Neuronal stem cell (in vitro differentiated cells): Measurements from ENCODE around the gene ZFAND3.
A peak's percentile ranks its signal among the peaks of the same experiment; 100 is the strongest.

ENCODE experiments used
- DNase-seq: peaks from one replicate; pipeline ENCODE4 v3.0.0-alpha.2; 2013; ENCODE audit warnings: low spot score
- H2AFZ ChIP-seq: one replicate; pipeline ENCODE4 v1.6.1; 2013; ENCODE audit warnings: mild to moderate bottlenecking, low read length, inconsistent platforms
- H2AK5ac ChIP-seq: 2 replicates; pipeline ENCODE4 v1.6.1; 2013; ENCODE audit warnings: low read depth, mild to moderate bottlenecking, inconsistent platforms, low read length, moderate library complexity, mixed read lengths
- H2BK120ac ChIP-seq: 2 replicates; pipeline ENCODE4 v1.6.1; 2013; ENCODE audit warnings: low read depth, mild to moderate bottlenecking, inconsistent platforms, low read length, moderate library complexity, mixed read lengths
- H2BK12ac ChIP-seq: one replicate; pipeline ENCODE4 v1.6.1; 2013; ENCODE audit warnings: low read length, inconsistent platforms
- H2BK15ac ChIP-seq: 2 replicates; pipeline ENCODE4 v1.6.1; 2013; ENCODE audit warnings: mild to moderate bottlenecking, low read length, inconsistent platforms, mixed read lengths
- H2BK5ac ChIP-seq: one replicate; pipeline ENCODE4 v1.6.1; 2013; ENCODE audit warnings: inconsistent platforms, mild to moderate bottlenecking, low read length, moderate library complexity
- H3K14ac ChIP-seq: one replicate; pipeline ENCODE4 v1.6.1; 2013; ENCODE audit warnings: low read length, inconsistent platforms
- H3K18ac ChIP-seq: 2 replicates; pipeline ENCODE4 v1.6.1; 2013; ENCODE audit warnings: low read length, inconsistent platforms
- H3K23ac ChIP-seq: 2 replicates; pipeline ENCODE4 v1.6.1; 2013; ENCODE audit warnings: low read depth, mild to moderate bottlenecking, mixed read lengths, low read length, inconsistent platforms; ENCODE audit not compliant: poor library complexity
- H3K27ac ChIP-seq: replicated peaks from 3 replicates; pipeline ENCODE4 v1.5.1; 2013; ENCODE audit warnings: low read length, inconsistent platforms
- H3K27me3 ChIP-seq, 3 experiments: 2 replicates each; pipeline ENCODE4 v1.6.1; 2013; ENCODE audit warnings: low read length in 3 of 3, mild to moderate bottlenecking in 2 of 3, inconsistent platforms in 1 of 3, low read depth in 1 of 3, mixed read lengths in 1 of 3, moderate library complexity in 1 of 3; ENCODE audit not compliant: control insufficient read depth in 3 of 3, insufficient read depth in 3 of 3
- H3K36me3 ChIP-seq, 2 donors: replicated peaks in 1 of 2; 2 replicates each; pipeline ENCODE4 v1.6.1; 2013; ENCODE audit warnings: low read length in 2 of 2; ENCODE audit not compliant: control insufficient read depth in 2 of 2, insufficient read depth in 2 of 2
- H3K4ac ChIP-seq: 2 replicates; pipeline ENCODE4 v1.6.1; 2013; ENCODE audit warnings: inconsistent platforms, mild to moderate bottlenecking, low read length, moderate library complexity
- H3K4me1 ChIP-seq, 2 donors: 1 replicate in 1 of 2; 2 replicates in 1 of 2; pipeline ENCODE4 v1.6.1; 2013; ENCODE audit warnings: low read length in 2 of 2, low read depth in 1 of 2; ENCODE audit not compliant: control insufficient read depth in 2 of 2, insufficient read depth in 1 of 2
- H3K4me2 ChIP-seq: one replicate; pipeline ENCODE4 v1.6.1; 2013; ENCODE audit warnings: mild to moderate bottlenecking, low read length, inconsistent platforms; ENCODE audit not compliant: insufficient read depth, poor library complexity, severe bottlenecking
- H3K4me3 ChIP-seq, 2 donors: 2 replicates each; pipeline ENCODE4 v1.5.1; 2013; ENCODE audit warnings: low read length in 2 of 2, mild to moderate bottlenecking in 2 of 2, inconsistent platforms in 1 of 2, moderate library complexity in 1 of 2
- H3K79me1 ChIP-seq: one replicate; pipeline ENCODE4 v1.6.1; 2013; ENCODE audit warnings: low read depth, mild to moderate bottlenecking, inconsistent platforms, low read length, moderate library complexity
- H3K9ac ChIP-seq: one replicate; pipeline ENCODE4 v1.6.1; 2013; ENCODE audit warnings: mild to moderate bottlenecking, low read depth, low read length, inconsistent platforms; ENCODE audit not compliant: poor library complexity
- H3K9me3 ChIP-seq, 2 donors: replicated peaks in 1 of 2; 2 replicates each; pipeline versions ENCODE3 to v1.6.1; 2013; ENCODE audit warnings: low read length in 2 of 2, mild to moderate bottlenecking in 2 of 2, inconsistent platforms in 1 of 2, low read depth in 1 of 2, mixed read lengths in 1 of 2, moderate library complexity in 1 of 2; ENCODE audit not compliant: control insufficient read depth in 2 of 2, insufficient read depth in 1 of 2
- H4K8ac ChIP-seq: one replicate; pipeline ENCODE4 v1.6.1; 2013; ENCODE audit warnings: low read depth, mild to moderate bottlenecking, inconsistent platforms, low read length, moderate library complexity
- H4K91ac ChIP-seq: one replicate; pipeline ENCODE4 v1.6.1; 2013; ENCODE audit warnings: low read length, low read depth, mild to moderate bottlenecking, inconsistent platforms; ENCODE audit not compliant: poor library complexity
- WGBS, 2 donors: extraction: QIAGEN DNeasy Blood & Tissue Kit; methylation state at CpG; one replicate each; pipeline ENCODE4 v1.1.7; 2013; ENCODE audit warnings: missing lambda C conversion rate in 2 of 2, mixed read lengths in 1 of 2; ENCODE audit not compliant: insufficient read length in 2 of 2, insufficient replicate concordance in 1 of 2; ENCODE audit errors: extremely low coverage in 2 of 2; 5-methylcytosine and 5-hydroxymethylcytosine counted together

The ZFAND3 gene

DNA sequence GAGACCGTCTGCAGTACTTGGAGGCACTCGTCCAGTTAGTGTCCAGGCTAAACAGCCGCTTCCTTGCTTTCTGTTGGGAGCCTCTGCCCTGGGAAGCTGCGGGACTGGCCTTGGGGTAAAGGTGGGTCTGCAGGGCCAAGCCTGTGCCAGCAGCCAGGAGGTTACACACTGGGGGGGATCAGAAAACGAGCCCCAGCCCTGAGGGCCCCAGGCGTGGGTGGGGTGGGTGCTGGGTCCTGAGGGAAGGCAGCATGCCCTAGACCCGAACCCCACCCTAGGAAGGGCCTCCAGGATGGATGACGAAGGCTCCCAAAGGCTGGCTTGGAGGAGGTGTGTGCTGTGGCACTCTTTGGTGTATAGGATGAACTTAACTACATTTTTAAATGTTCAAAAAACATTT is 335.2 kb downstream of the ZFAND3 start:
- Histone ChIP-seq H3K4me3 (no peak overlapping the region), H3K18ac (no peak overlapping the region), H2AFZ (no peak overlapping the region), H2BK12ac (no peak overlapping the region), H3K4me1 (peaks cover 4 to 17% of the 10 kb centered on the region in 2 donors), H3K23ac (no peak overlapping the region), H3K4ac (no peak overlapping the region), H4K91ac (no peak overlapping the region), H3K36me3 (peaks cover 5 to 9% of the 10 kb centered on the region in 2 donors), H3K4me2 (no peak overlapping the region), H2BK15ac (no peak overlapping the region), H3K27me3 (no peaks in the 10 kb centered on the region), H2AK5ac (no peak overlapping the region), H3K14ac (no peak overlapping the region), H3K9me3 (peaks cover 0 to 2% of the 10 kb centered on the region in 2 donors), H2BK120ac (no peak overlapping the region), H3K27ac (no peak overlapping the region), H3K9ac (no peak overlapping the region), H3K79me1 (no peaks in the 10 kb centered on the region), H2BK5ac (no peak overlapping the region), H4K8ac (peak overlapping the region; percentile 96)
- DNase-seq: no peak
- WGBS, 2 donors: no CpG with 5 or more reads among the region's 8 CpGs

DNA sequence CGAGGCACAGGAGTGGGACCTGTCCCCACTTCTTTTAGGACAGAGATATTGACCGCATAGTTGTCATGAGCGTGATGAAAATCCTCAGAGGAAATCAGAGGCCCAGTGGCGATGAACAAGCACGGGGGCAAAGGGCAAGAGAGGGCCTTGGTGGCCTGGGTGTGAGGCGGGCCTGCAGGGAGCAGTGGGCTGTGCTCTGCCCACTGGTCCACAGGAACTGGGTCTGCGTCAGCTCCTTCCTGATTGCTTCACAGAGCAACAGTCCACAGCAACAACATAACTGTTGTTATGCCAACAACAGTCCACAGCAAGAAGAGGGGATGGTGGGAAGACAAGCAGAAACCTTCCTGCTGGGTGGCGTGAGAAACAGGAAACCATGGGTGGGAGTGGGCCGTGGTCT is 335.6 kb downstream of the ZFAND3 start:
- Histone ChIP-seq H2BK12ac (no peak overlapping the region), H3K14ac (no peak overlapping the region), H3K18ac (no peak overlapping the region), H2AK5ac (no peak overlapping the region), H3K27ac (no peak overlapping the region), H4K91ac (no peak overlapping the region), H3K9me3 (peaks cover 0 to 2% of the 10 kb centered on the region in 2 donors), H2BK120ac (no peak overlapping the region), H2BK5ac (no peak overlapping the region), H2BK15ac (no peak overlapping the region), H4K8ac (no peak overlapping the region), H3K4me1 (peaks cover 4 to 13% of the 10 kb centered on the region in 2 donors), H3K23ac (no peak overlapping the region), H3K79me1 (no peaks in the 10 kb centered on the region), H2AFZ (no peak overlapping the region), H3K4me2 (no peak overlapping the region), H3K9ac (no peak overlapping the region), H3K4ac (no peak overlapping the region), H3K36me3 (peaks cover 5 to 9% of the 10 kb centered on the region in 2 donors), H3K4me3 (no peak overlapping the region), H3K27me3 (no peaks in the 10 kb centered on the region)
- no CpG with 5 or more reads among the region's 9 CpGs for WGBS, 2 donors
- no peak for DNase-seq

DNA sequence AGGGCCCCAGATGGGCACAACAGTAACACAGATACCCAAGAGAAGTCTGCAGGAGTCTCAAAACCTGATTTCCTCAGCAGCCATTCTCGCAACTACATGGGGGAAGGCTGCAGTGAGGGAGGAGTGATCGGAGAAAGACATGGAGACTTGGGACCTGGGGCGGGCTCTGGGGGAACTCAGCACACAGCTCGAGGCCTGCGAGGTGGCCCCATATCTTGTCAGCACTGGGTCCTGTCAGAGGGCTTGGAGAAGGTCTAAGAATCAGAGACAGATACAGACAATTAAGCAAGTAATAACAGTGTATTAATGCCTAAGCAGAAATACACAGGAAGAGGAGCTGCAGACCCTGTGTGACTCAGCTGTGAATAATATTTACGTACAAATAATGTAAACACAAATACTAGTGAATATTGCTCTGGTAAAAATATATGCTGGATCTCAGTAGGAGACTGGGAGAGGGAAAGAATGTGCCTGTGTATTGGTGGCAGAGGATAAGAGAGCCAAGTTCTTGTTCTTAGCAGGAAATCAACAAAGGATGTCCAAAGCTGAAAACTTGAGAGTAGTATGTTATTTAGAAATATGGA is 336.2 kb downstream of the ZFAND3 start:
- Histone ChIP-seq H3K27ac (no peak overlapping the region), H2BK120ac (no peak overlapping the region), H3K36me3 (peaks cover 5 to 9% of the 10 kb centered on the region in 2 donors), H3K23ac (no peak overlapping the region), H2BK15ac (no peak overlapping the region), H3K4me3 (no peak overlapping the region), H3K18ac (no peak overlapping the region), H3K79me1 (no peaks in the 10 kb centered on the region), H3K4me1 (peaks cover 4 to 8% of the 10 kb centered on the region in 2 donors), H2BK5ac (no peak overlapping the region), H3K4ac (no peak overlapping the region), H3K9ac (no peak overlapping the region), H2AFZ (no peak overlapping the region), H3K4me2 (no peak overlapping the region), H4K8ac (no peak overlapping the region), H2AK5ac (no peak overlapping the region), H3K9me3 (peaks cover 0 to 2% of the 10 kb centered on the region in 2 donors), H3K14ac (no peak overlapping the region), H3K27me3 (no peaks in the 10 kb centered on the region), H4K91ac (no peak overlapping the region), H2BK12ac (no peak overlapping the region)
- DNase-seq: no peak
- no CpG with 5 or more reads among the region's 6 CpGs for WGBS, 2 donors

DNA sequence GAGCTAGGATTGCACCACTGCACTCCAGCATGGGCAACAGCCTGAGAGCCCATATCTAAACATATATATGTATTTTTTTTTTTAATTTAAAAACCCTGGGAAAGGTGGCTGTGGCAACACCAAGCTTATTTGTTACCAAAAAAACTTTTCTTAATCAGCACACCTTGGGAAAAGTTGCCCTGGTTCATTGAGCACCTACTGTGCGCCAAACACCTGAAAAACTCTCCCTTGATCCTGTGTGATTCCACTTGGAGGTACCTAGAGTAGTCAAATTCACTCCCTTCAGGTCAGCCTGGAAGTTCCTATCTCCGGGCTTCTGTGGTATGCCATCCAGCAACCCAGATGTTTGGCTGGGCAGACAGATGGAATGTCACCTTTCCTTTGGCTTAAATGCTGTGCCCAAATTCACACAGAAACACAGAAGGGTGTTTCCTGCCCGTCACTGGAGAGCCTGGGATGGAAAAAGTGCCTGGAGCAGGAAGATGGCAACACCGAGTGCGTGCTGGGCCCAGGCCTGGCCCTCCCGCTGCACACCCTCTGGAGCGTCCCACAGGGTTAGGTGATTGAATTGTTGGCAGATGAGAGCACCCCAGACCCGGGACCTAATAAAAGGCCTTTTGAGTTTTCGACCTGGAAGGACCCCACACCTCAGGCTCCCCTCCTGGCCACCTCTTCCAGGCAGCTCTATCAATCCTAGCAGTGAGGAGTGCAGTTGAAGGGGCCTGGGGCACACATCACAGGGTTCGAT is 337.5 kb downstream of the ZFAND3 start:
- WGBS, 2 donors: no CpG with 5 or more reads among the region's 10 CpGs
- H4K91ac ChIP-seq: no peak overlapping the region

More for the DNA sequence above, 337.5 kb downstream of the ZFAND3 start:
- H3K27ac ChIP-seq: no peak overlapping the region
- H3K36me3 ChIP-seq: peaks cover 4 to 6% of the 10 kb centered on the region in 2 donors
- H3K23ac ChIP-seq: no peak overlapping the region
- no peak overlapping the region for H4K8ac ChIP-seq
- H3K18ac ChIP-seq: no peak overlapping the region
- no peak overlapping the region for H2BK12ac ChIP-seq
- H3K4me2 ChIP-seq: no peak overlapping the region
- H3K9ac ChIP-seq: no peak overlapping the region
- peaks cover 3 to 4% of the 10 kb centered on the region in 2 donors for H3K4me1 ChIP-seq
- DNase-seq: no peak
- H3K79me1 ChIP-seq: no peaks in the 10 kb centered on the region
- H2AK5ac ChIP-seq: no peak overlapping the region
- no peak overlapping the region for H3K14ac ChIP-seq
- H3K9me3 ChIP-seq: peaks cover 0 to 2% of the 10 kb centered on the region in 2 donors
- H3K4ac ChIP-seq: no peak overlapping the region
- no peak overlapping the region for H2BK120ac ChIP-seq
- H3K27me3 ChIP-seq: no peaks in the 10 kb centered on the region
- H2BK5ac ChIP-seq: no peak overlapping the region
- no peak overlapping the region for H2AFZ ChIP-seq
- H2BK15ac ChIP-seq: no peak overlapping the region
- H3K4me3 ChIP-seq: no peak overlapping the region
